Ectodermal cell (in vitro differentiated cells): ENCODE data around the gene ADAMTSL3.
"Not testable (repeated sequence)": the region's sequence is repeated elsewhere in the genome, so short reads cannot be mapped to it uniquely, and the experiment has no call there.

Experiments
- H3K27ac ChIP-seq: 2 replicates; pipeline ENCODE4 v1.7.0; 2013; ENCODE audit warnings: mild to moderate bottlenecking, low read depth, low read length; ENCODE audit not compliant: insufficient read depth, poor library complexity, severe bottlenecking
- H3K27me3 ChIP-seq: 2 replicates; pipeline ENCODE4 v1.7.0; 2013; ENCODE audit warnings: mild to moderate bottlenecking, low read length; ENCODE audit not compliant: insufficient read depth, control insufficient read depth, poor library complexity, severe bottlenecking
- H3K36me3 ChIP-seq: one replicate; pipeline ENCODE4 v1.7.0; 2013; ENCODE audit warnings: low read length; ENCODE audit not compliant: control insufficient read depth, insufficient read depth
- H3K4me1 ChIP-seq: one replicate; pipeline ENCODE4 v1.7.0; 2013; ENCODE audit warnings: low read length; ENCODE audit not compliant: control insufficient read depth, insufficient read depth
- H3K4me3 ChIP-seq: 2 replicates; pipeline ENCODE4 v1.7.0; 2013; ENCODE audit warnings: low read depth, low read length, control low read depth; ENCODE audit not compliant: insufficient read depth
- H3K9me3 ChIP-seq: 2 replicates; pipeline ENCODE4 v1.7.0; 2013; ENCODE audit warnings: mild to moderate bottlenecking, low read length, moderate library complexity; ENCODE audit not compliant: control insufficient read depth
- WGBS, 2 experiments: methylation state at CpG; one replicate each; pipeline ENCODE4 v1.1.7; 2013; ENCODE audit warnings: missing lambda C conversion rate in 2 of 2; 5-methylcytosine and 5-hydroxymethylcytosine counted together

Gene ADAMTSL3

DNA sequence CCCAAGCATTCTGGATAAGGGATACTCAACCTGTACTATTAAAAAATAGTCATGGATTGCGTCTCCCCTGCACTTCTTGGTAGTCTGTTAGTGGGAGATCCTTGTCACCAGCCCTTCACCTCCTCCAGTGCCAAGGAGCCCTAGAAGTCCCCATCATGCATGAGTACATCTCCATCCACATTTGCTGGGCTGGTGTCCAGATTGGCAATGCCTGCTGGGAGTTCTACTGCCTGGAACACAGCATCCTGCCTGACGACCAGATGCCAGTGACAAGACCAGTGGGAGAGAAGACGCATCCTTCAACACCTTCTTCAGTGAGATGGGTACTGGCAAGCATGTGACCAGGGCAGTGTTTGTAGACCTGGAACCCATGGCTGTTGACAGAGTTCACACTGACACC lies 85.7 kb downstream of the ADAMTSL3 start:
- no peaks in the 10 kb centered on the region for H3K27me3 ChIP-seq
- H3K9me3 ChIP-seq, result no peaks in the 10 kb centered on the region
- no peak overlapping the region for H3K4me3 ChIP-seq
- no peaks in the 10 kb centered on the region for H3K36me3 ChIP-seq
- no peak overlapping the region for H3K27ac ChIP-seq
- 67% methylated on average over 3 of the region's 3 CpGs for WGBS, 2 experiments
- no peaks in the 10 kb centered on the region for H3K4me1 ChIP-seq

DNA sequence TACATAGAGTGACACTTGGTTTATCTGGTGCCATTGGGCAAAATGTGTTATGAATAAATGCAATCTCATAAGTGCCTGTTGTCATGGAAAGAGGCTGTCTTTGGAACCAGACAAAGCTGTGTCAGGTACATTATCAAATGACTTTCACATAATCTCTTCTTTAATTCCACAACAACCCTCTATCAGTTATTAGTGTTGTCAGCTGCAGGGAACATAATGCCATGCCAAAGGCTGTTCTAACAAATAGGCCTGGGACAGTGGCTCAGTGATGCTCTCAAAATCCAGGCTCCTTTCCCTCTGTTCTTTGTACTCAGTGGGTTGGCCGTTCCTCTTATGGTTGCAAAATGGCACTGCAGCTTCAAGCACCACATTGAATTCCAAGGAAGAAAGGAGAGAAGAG lies 91.8 kb downstream of the ADAMTSL3 start:
- H3K27ac ChIP-seq, result no peak overlapping the region
- no peaks in the 10 kb centered on the region for H3K36me3 ChIP-seq
- H3K4me1 ChIP-seq, result no peaks in the 10 kb centered on the region
- H3K4me3 ChIP-seq, result no peak overlapping the region
- H3K27me3 ChIP-seq, result no peaks in the 10 kb centered on the region
- 84 to 88% methylated on average over 1 of the region's 1 CpG for WGBS, 2 experiments
- H3K9me3 ChIP-seq, result no peaks in the 10 kb centered on the region

GRCh38 chr15:83746231-83746630 lies 92.3 kb downstream of the ADAMTSL3 start:
- 87 to 96% methylated on average over 4 of the region's 4 CpGs for WGBS, 2 experiments

DNA sequence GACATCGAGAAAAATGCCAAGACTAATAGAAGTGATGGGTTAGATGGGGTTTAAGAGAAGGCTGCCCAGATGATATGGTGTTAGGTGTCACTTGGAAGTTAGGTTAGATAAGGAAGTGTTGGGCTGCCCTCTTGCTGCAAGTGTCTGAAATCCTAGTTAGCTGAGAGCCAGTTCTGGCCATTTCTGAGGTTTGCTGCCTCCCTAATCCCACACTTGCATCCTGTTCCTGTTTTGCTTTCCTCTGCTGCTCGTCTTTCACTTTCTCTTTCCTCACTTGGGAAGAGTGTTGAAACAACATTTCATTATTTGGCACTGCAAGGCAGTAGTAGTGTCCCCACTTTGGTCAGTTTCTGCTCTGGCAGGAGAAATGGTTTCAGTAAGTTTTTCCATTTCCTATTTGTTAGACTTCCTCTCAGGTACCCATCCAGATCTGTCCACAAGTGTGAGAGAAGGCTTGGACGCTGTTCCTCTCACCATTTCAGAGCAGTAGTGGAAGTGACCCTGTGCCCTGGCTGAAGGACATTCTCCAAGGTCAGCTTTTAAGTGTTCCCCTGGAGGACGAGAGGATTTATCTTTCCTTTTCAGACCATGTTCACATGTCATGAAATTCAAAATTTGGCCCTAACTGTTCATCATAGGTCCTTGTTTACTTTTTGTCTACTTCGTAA lies 93.3 kb downstream of the ADAMTSL3 start:
- H3K36me3 ChIP-seq, result no peaks in the 10 kb centered on the region
- 76 to 78% methylated on average over 5 of the region's 5 CpGs for WGBS, 2 experiments
- H3K9me3 ChIP-seq, result no peaks in the 10 kb centered on the region
- no peak overlapping the region for H3K4me3 ChIP-seq
- no peak overlapping the region for H3K27ac ChIP-seq
- no peaks in the 10 kb centered on the region for H3K27me3 ChIP-seq
- no peaks in the 10 kb centered on the region for H3K4me1 ChIP-seq

More at GRCh38 chr15:83746231-83746630, 92.3 kb downstream of the ADAMTSL3 start:
- Histone ChIP-seq H3K4me1 (no peaks in the 10 kb centered on the region), H3K27me3 (no peaks in the 10 kb centered on the region), H3K4me3 (no peak overlapping the region), H3K36me3 (no peaks in the 10 kb centered on the region), H3K9me3 (no peaks in the 10 kb centered on the region), H3K27ac (no peak overlapping the region)

GRCh38 chr15:83747718-83748110 lies 93.8 kb downstream of the ADAMTSL3 start:
- H3K27ac ChIP-seq, result no peak overlapping the region
- 83 to 88% methylated on average over 5 of the region's 5 CpGs for WGBS, 2 experiments
- no peaks in the 10 kb centered on the region for H3K4me1 ChIP-seq
- no peaks in the 10 kb centered on the region for H3K9me3 ChIP-seq
- no peaks in the 10 kb centered on the region for H3K36me3 ChIP-seq
- H3K27me3 ChIP-seq, result no peaks in the 10 kb centered on the region
- H3K4me3 ChIP-seq, result no peak overlapping the region

DNA sequence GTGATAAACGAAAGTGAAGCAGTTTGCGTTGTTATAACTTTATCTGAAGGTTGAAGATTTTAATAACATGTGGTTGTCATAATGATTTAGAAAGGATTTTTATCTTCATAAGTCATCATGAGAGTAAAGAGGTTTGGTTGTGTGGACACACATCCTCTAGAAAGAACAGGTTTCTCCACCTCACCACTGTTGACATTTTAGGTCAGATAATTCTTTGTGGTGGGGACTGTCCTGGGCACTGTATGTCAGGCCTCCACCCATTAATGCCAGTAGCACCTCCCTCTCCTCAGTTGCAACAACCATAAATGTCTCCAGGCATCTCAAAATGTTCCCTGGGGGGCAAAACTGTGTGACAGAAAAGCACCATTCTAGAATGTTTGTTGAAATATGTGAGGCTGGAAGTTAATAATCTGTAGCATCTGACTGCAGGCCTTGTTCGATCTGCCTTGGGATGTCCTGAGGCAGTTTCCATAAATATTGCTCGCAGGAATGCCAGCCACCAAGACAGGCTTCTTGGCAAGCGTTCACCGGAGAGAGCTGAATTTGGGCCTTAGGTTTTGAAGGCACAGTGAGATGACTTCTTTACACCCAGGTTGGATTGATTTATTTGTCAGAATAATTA lies 100.1 kb downstream of the ADAMTSL3 start:
- WGBS, 2 experiments, result 94 to 99% methylated on average over 6 of the region's 6 CpGs
- Histone ChIP-seq H3K36me3 (no peaks in the 10 kb centered on the region), H3K4me1 (no peaks in the 10 kb centered on the region), H3K4me3 (no peak overlapping the region), H3K27ac (no peak overlapping the region), H3K9me3 (no peaks in the 10 kb centered on the region), H3K27me3 (no peaks in the 10 kb centered on the region)

DNA sequence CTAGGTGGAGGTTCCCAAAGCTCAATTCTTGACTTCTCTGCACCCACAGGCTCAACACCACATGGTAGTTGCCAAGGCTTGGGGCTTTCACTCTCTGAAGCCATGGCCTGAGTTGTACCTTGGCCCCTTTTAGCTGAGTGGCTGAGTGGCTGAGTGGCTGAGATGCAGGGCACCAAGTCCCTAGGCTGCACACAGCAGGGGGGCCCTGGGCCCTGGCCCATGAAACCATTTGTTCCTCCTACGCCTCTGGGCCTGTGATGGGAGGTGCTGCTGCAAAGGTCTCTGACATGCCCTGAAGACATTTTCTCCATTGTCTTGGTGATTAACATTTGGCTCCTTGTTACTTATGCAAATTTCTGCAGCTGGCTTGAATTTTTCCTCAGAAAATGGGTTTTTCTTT lies 103.4 kb downstream of the ADAMTSL3 start:
- H3K9me3 ChIP-seq, H3K27ac ChIP-seq, H3K4me1 ChIP-seq, H3K4me3 ChIP-seq, H3K27me3 ChIP-seq, H3K36me3 ChIP-seq: not testable (repeated sequence)
- WGBS, 2 experiments, result 96 to 100% methylated on average over 1 of the region's 1 CpG

- no peak overlapping the region for H3K4me3 ChIP-seq
- H3K27ac ChIP-seq, result no peak overlapping the region
- no peaks in the 10 kb centered on the region for H3K4me1 ChIP-seq
- 89 to 91% methylated on average over 5 of the region's 5 CpGs for WGBS, 2 experiments
- no peaks in the 10 kb centered on the region for H3K36me3 ChIP-seq
- no peaks in the 10 kb centered on the region for H3K9me3 ChIP-seq
- H3K27me3 ChIP-seq, result no peaks in the 10 kb centered on the region
These were observed 108.4 kb downstream of the ADAMTSL3 start for GRCh38 chr15:83762367-83762766.

DNA sequence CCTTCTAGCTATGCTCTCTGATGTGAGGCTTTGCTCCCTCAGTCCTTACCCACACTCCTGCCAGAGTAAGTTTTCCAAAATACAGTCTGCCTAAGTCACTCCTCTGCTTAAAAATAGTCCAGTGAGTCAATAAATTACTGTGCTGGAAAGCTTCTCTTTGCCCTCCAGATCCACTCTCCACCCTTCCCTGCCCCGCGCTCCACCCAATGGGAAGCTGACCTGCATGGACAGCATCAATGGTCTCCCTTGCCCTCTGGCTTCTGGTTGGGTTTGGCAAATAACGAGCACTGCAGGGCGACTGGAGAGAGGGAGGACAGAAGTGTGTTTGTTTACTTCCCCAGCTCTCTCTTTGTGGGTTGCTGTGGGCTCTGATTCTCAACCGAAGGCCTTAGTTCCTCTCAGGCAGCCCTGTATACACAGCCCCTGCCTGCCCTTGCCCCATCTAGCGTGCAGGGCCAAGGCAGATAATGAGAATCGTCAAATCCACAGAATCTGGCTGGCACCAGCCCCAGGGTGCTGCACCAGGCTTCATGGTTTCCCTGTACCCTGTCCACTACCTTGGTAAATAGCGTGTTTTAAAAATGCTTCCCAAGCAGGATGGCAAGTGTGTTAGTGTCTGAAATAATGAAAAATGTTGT lies 110.4 kb downstream of the ADAMTSL3 start:
- Histone ChIP-seq H3K4me3 (no peak overlapping the region), H3K27ac (no peak overlapping the region), H3K9me3 (no peaks in the 10 kb centered on the region), H3K27me3 (no peaks in the 10 kb centered on the region), H3K4me1 (no peaks in the 10 kb centered on the region), H3K36me3 (no peaks in the 10 kb centered on the region)
- 88% methylated on average over 8 of the region's 8 CpGs for WGBS, 2 experiments

GRCh38 chr15:83766339-83766738 lies 112.4 kb downstream of the ADAMTSL3 start:
- Histone ChIP-seq H3K27ac (no peak overlapping the region), H3K36me3 (no peaks in the 10 kb centered on the region)

More at GRCh38 chr15:83766339-83766738, 112.4 kb downstream of the ADAMTSL3 start:
- Histone ChIP-seq H3K9me3 (no peaks in the 10 kb centered on the region), H3K27me3 (no peaks in the 10 kb centered on the region), H3K4me1 (no peaks in the 10 kb centered on the region), H3K4me3 (no peak overlapping the region)
- 96% methylated on average over 6 of the region's 6 CpGs for WGBS, 2 experiments
